OCI-LY7 (cell line): ENCODE data around the gene PPFIA2. TPM values are rescaled to one million over a fixed set of nuclear protein-coding genes. Genes with fewer than 3 reads are reported as not detected.

ENCODE experiments used
- BruUV-seq: library from RNA; stranded (reverse); fragments of 400-500 nt; replicated peaks from 2 replicates; lab custom pipeline; 2021; lab: Mats Ljungman, UMichigan
- CTCF ChIA-PET: fragments of 300-600 bp; sonication (Branson Sonifier 250); formaldehyde crosslinking; loops from one replicate; lab custom pipeline; 2022; ENCODE audit warnings: antibody characterized with exemption; ENCODE audit not compliant: unreplicated experiment; lab: Charles Lee
- POLR2A ChIA-PET: fragments of 300-600 bp; sonication (Branson Sonifier 250); formaldehyde crosslinking; loops from one replicate; lab custom pipeline; 2022; ENCODE audit warnings: antibody characterized with exemption; lab: Charles Lee
- DNase-seq: peaks from one replicate; pipeline ENCODE4 v3.0.0-alpha.2; 2015; ENCODE audit warnings: low spot score
- H2AFZ ChIP-seq: fragments of 200-600 bp; sonication (generic), shearing (Covaris generic); 2 replicates; pipeline ENCODE4 v1.6.1; 2014; ENCODE audit warnings: mild to moderate bottlenecking, antibody characterized with exemption, low read length, moderate library complexity
- H3K27ac ChIP-seq: fragments of 200-600 bp; sonication (generic); 2 replicates; pipeline ENCODE4 v1.5.1; 2014; ENCODE audit warnings: mixed run types, low read depth, mild to moderate bottlenecking, moderate library complexity, low read length, inconsistent platforms; ENCODE audit not compliant: poor library complexity, severe bottlenecking
- H3K36me3 ChIP-seq: fragments of 200-600 bp; sonication (generic); 2 replicates; pipeline ENCODE4 v1.6.1; 2014; ENCODE audit warnings: mild to moderate bottlenecking, antibody characterized with exemption, low read length, moderate library complexity, mixed read lengths; ENCODE audit not compliant: insufficient read depth
- H3K4me1 ChIP-seq: fragments of 200-600 bp; sonication (generic); 2 replicates; pipeline ENCODE4 v1.5.1; 2014; ENCODE audit warnings: mild to moderate bottlenecking, low read length; ENCODE audit not compliant: insufficient read depth, poor library complexity, severe bottlenecking
- H3K4me2 ChIP-seq: fragments of 200-600 bp; sonication (generic); 2 replicates; pipeline ENCODE4 v1.6.1; 2014; ENCODE audit warnings: mild to moderate bottlenecking, low read length
- H3K4me3 ChIP-seq: fragments of 200-600 bp; sonication (generic); 2 replicates; pipeline ENCODE4 v1.5.1; 2014; ENCODE audit warnings: mild to moderate bottlenecking, low read depth, low read length; ENCODE audit not compliant: poor library complexity, severe bottlenecking
- H3K79me2 ChIP-seq: fragments of 200-600 bp; sonication (generic); 2 replicates; pipeline ENCODE4 v1.6.1; 2016; ENCODE audit warnings: low read depth, mild to moderate bottlenecking, low read length, moderate library complexity, mixed read lengths; ENCODE audit not compliant: insufficient read depth
- H3K9me2 ChIP-seq: fragments of 200-600 bp; sonication (generic); 2 replicates; pipeline ENCODE4 v1.6.1; 2016; ENCODE audit warnings: mild to moderate bottlenecking, low read length, mixed read lengths; ENCODE audit not compliant: insufficient read depth
- H3K9me3 ChIP-seq: fragments of 200-600 bp; sonication (generic); 2 replicates; pipeline ENCODE4 v1.6.1; 2014; ENCODE audit warnings: mild to moderate bottlenecking, mixed run types, low read length, mixed read lengths
- H4K20me1 ChIP-seq: fragments of 200-600 bp; sonication (generic); 2 replicates; pipeline ENCODE4 v1.6.1; 2014; ENCODE audit warnings: mild to moderate bottlenecking, antibody characterized with exemption, low read length, moderate library complexity, mixed read lengths; ENCODE audit not compliant: insufficient read depth
- EZH2phosphoT487 ChIP-seq: fragments of 200-600 bp; sonication (generic); IDR thresholded peaks from 2 replicates; pipeline ENCODE4 v1.6.1; 2018; ENCODE audit warnings: low read depth, borderline replicate concordance, mild to moderate bottlenecking, mixed run types, antibody characterized with exemption, low read length, moderate library complexity, mixed read lengths
- intact Hi-C: fragments of 100-400 bp; cut with micrococcal nuclease; formaldehyde crosslinking; loops from one replicate; pipeline ENCODE4 v1.10.0; 2022; ENCODE audit not compliant: unreplicated experiment
- total RNA-seq, 2 experiments: library from RNA; depleted of rRNA in 1 of 2; stranded (reverse); fragments of >200 nt in 1 of 2; shearing (Covaris generic) in 1 of 2; gene quantifications; 2 replicates each; pipeline ENCODE4 v1.2.3, GENCODE V29; 2014 to 2022
- TF ChIP-seq, protein P1 (sequence below): fragments of 200-600 bp; sonication (generic); conservative IDR thresholded peaks from 2 replicates; pipeline ENCODE4 v1.5.1; 2014; ENCODE audit warnings: mild to moderate bottlenecking, antibody characterized with exemption, low read length, moderate library complexity, mixed read lengths

The PPFIA2 gene
- total RNA-seq, 2 experiments from 2014 or later = not detected

DNA sequence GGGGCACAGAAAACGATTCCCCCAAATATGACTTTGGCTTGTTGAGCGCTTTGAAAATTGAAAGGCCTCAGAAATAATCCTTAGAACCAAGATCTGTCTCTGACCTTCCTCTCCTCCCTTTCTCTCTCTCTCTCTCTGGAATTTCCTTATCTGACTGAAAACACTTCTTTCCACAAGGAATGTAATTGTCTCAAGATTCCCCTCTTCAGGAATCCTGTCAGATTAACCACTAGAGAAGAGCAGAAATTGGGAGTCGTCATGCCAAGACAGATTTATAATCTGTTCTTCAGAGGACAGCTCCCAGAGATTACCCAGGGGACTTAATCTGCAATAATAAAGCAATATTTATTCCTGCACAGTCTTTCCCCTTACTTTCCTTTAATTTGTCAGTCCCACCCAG is 363.7 kb downstream of the PPFIA2 start:
- H3K4me3 ChIP-seq = no peak overlapping the region
- H2AFZ ChIP-seq = no peak overlapping the region
- no peak for TF ChIP-seq EZH2phosphoT487
- TF ChIP-seq, protein P1, sequence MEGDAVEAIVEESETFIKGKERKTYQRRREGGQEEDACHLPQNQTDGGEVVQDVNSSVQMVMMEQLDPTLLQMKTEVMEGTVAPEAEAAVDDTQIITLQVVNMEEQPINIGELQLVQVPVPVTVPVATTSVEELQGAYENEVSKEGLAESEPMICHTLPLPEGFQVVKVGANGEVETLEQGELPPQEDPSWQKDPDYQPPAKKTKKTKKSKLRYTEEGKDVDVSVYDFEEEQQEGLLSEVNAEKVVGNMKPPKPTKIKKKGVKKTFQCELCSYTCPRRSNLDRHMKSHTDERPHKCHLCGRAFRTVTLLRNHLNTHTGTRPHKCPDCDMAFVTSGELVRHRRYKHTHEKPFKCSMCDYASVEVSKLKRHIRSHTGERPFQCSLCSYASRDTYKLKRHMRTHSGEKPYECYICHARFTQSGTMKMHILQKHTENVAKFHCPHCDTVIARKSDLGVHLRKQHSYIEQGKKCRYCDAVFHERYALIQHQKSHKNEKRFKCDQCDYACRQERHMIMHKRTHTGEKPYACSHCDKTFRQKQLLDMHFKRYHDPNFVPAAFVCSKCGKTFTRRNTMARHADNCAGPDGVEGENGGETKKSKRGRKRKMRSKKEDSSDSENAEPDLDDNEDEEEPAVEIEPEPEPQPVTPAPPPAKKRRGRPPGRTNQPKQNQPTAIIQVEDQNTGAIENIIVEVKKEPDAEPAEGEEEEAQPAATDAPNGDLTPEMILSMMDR = no peak
- no peaks in the 10 kb centered on the region for H3K79me2 ChIP-seq
- H3K9me3 ChIP-seq = no peaks in the 10 kb centered on the region
- H3K36me3 ChIP-seq = no peaks in the 10 kb centered on the region
- H3K4me2 ChIP-seq = no peak overlapping the region
- H4K20me1 ChIP-seq = no peaks in the 10 kb centered on the region
- intact Hi-C loops = no loop called here
- H3K9me2 ChIP-seq = no peaks in the 10 kb centered on the region
- no peak for DNase-seq
- CTCF ChIA-PET = no interaction called here
- no peaks in the 10 kb centered on the region for H3K4me1 ChIP-seq
- POLR2A ChIA-PET = no interaction called here
- BruUV-seq = no TSS peak
- no peak overlapping the region for H3K27ac ChIP-seq

DNA sequence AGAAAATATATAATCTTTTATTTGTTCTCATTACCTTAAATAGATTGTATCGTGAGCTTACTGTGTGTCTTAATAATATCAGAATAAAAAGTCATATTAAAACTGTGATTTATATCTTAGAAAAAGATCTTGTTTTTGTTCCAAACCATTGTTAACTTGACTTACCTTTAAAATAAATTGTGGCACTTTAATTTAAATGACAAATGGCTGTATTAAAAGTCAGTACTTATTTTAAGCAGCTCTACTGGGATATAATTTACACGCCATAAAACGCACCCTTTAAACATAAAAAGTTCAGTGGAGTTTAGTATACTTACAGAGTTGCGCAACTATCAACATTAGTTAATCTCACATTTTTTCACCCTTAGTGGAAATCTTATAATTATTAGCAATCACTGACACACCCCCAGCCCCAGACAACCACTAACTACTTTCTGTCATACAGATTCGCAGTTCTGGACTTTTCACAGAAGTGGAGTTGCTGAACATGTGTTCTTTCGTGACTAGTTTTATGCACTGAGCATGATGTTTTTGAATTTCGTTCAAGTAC is 369.5 kb downstream of the PPFIA2 start:
- Histone ChIP-seq H3K9me3 (no peaks in the 10 kb centered on the region), H3K79me2 (no peaks in the 10 kb centered on the region), H3K27ac (no peak overlapping the region), H3K4me1 (no peaks in the 10 kb centered on the region), H3K4me3 (no peak overlapping the region), H3K4me2 (no peak overlapping the region), H3K9me2 (no peaks in the 10 kb centered on the region), H3K36me3 (no peaks in the 10 kb centered on the region), H2AFZ (no peak overlapping the region), H4K20me1 (no peaks in the 10 kb centered on the region)
- TF ChIP-seq EZH2phosphoT487 = no peak
- TF ChIP-seq, protein P1 = no peak
- CTCF ChIA-PET = no interaction called here
- DNase-seq = no peak
- POLR2A ChIA-PET = no interaction called here
- no TSS peak for BruUV-seq
- intact Hi-C loops = no loop called here

DNA sequence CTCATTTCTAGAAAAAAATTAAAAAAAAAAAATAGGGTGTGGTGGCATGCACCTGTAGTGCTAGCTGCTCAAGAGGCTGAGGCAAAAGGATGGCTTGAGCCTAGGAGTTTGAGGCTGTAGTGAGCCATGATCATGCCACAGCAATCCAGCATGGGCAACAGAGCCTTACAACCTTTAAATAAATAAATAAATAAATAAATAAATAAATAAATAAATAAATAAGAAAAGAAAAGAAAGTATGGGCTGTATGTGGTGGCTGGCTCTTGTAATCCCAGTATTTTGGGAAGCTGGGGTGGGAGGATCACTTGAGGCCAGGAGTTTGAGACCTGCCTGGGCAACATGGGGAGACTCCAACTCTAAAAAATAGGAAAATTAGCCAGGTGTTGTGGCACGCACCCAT is 373.0 kb downstream of the PPFIA2 start:
- Histone ChIP-seq H3K79me2 (no peaks in the 10 kb centered on the region), H2AFZ (no peak overlapping the region), H3K27ac (no peak overlapping the region), H3K4me3 (no peak overlapping the region), H3K36me3 (no peaks in the 10 kb centered on the region), H3K4me2 (no peak overlapping the region), H3K9me2 (no peaks in the 10 kb centered on the region), H3K9me3 (no peaks in the 10 kb centered on the region), H3K4me1 (no peaks in the 10 kb centered on the region), H4K20me1 (no peaks in the 10 kb centered on the region)
- TF ChIP-seq EZH2phosphoT487 = no peak
- TF ChIP-seq, protein P1 = no peak
- POLR2A ChIA-PET = no interaction called here
- intact Hi-C loops = no loop called here
- CTCF ChIA-PET = no interaction called here
- BruUV-seq = no TSS peak
- DNase-seq = no peak
